Measurements from ENCODE around the gene DUSP7. TPM values are rescaled to one million over a fixed set of nuclear protein-coding genes. Genes with fewer than 3 reads are reported as not detected.

DUSP7 gene
- total and polyA plus RNA-seq, 9 of the 15 experiments (the other 6 are each of a cell fraction or from before 2014, with no cell fraction given) = 0.45 to 15.8 (median 8.2) TPM

DNA sequence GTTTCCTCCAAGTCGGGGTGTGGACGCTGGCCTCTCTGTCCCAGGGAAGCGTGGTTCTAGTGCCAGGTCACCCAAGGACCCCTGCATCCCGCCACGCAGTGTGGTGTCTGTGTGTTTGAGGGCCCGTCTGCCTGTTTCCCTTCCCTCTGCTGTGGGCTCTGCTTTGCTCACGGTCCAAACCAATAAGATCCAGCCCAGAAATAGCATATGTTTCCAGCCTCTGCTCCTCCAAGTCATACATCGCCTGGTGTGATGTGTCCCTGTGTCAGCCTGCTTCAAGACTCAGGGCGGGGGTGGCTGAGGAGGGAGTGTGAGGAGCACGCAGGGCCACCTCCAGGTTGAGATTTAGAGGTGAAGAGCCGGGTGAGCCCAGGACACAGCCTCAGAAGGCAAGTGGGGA is 38.8 kb downstream of the DUSP7 start:
- Histone ChIP-seq H3K9me1 (ENCODE audit: control insufficient read depth, insufficient read depth, low read length) (no peaks in the 10 kb centered on the region), H3K4me3 (no peak overlapping the region), H3K9ac (ENCODE audit: insufficient read depth in 1 of 2, low read depth in 2 of 2, low read length in 2 of 2) (no peak overlapping the region), H2AFZ (ENCODE audit: low read depth, low read length) (no peak overlapping the region), H3K27ac (ENCODE audit: extremely low read depth, low read depth, low read length) (no peak overlapping the region), H3K4me2 (ENCODE audit: insufficient read depth, low read length) (no peak overlapping the region), H3K9me3 (replicated peaks; ENCODE audit: control insufficient read depth, insufficient read depth, low read depth, low read length) (no peaks in the 10 kb centered on the region), H3K27me3 (ENCODE audit: control insufficient read depth in 2 of 2, insufficient read depth in 2 of 2, low read length in 2 of 2) (no peaks in the 10 kb centered on the region), H3K36me3 (ENCODE audit: control insufficient read depth, insufficient read depth, low read length) (no peaks in the 10 kb centered on the region), H4K20me1 (replicated peaks; ENCODE audit: control insufficient read depth, insufficient read depth, low read length) (no peaks in the 10 kb centered on the region), H3K79me2 (ENCODE audit: control insufficient read depth, insufficient read depth, low read length) (no peaks in the 10 kb centered on the region), H3K4me1 (replicated peaks in 1 of 2; ENCODE audit: control insufficient read depth in 2 of 2, insufficient read depth in 2 of 2, low read length in 2 of 2) (peaks cover 35 to 43% of the 10 kb centered on the region in 2 experiments)
- POLR2A ChIA-PET = interaction anchor here (0.7 kb wide), 1 partner anchor 13 kb away, joined by 4 read pairs; no protein-coding TSS in a partner anchor
- CTCF ChIA-PET (ENCODE audit: low intra/inter-chr PET ratio) = no interaction called here
- in situ Hi-C loops (cut with MboI) = loop anchor here (25.0 kb wide), 1 partner anchor 370 kb away; no protein-coding TSS in a partner anchor
- ATAC-seq = no peak
- TF ChIP-seq ZNF408 (CRISPR knock-in tag; IDR thresholded peaks at IDR 0.05; ENCODE audit: low read depth) = no peak
- TF ChIP-seq SMARCA4 (IDR thresholded peaks at IDR 0.05) = no peak
- no peak for TF ChIP-seq RBFOX2 (IDR thresholded peaks at IDR 0.05; ENCODE audit: low read depth, low read length)
- no peak for TF ChIP-seq RBBP5 (IDR thresholded peaks at IDR 0.05; ENCODE audit: borderline replicate concordance, insufficient read depth, low read length, poor library complexity, severe bottlenecking)
- TF ChIP-seq, protein P1, sequence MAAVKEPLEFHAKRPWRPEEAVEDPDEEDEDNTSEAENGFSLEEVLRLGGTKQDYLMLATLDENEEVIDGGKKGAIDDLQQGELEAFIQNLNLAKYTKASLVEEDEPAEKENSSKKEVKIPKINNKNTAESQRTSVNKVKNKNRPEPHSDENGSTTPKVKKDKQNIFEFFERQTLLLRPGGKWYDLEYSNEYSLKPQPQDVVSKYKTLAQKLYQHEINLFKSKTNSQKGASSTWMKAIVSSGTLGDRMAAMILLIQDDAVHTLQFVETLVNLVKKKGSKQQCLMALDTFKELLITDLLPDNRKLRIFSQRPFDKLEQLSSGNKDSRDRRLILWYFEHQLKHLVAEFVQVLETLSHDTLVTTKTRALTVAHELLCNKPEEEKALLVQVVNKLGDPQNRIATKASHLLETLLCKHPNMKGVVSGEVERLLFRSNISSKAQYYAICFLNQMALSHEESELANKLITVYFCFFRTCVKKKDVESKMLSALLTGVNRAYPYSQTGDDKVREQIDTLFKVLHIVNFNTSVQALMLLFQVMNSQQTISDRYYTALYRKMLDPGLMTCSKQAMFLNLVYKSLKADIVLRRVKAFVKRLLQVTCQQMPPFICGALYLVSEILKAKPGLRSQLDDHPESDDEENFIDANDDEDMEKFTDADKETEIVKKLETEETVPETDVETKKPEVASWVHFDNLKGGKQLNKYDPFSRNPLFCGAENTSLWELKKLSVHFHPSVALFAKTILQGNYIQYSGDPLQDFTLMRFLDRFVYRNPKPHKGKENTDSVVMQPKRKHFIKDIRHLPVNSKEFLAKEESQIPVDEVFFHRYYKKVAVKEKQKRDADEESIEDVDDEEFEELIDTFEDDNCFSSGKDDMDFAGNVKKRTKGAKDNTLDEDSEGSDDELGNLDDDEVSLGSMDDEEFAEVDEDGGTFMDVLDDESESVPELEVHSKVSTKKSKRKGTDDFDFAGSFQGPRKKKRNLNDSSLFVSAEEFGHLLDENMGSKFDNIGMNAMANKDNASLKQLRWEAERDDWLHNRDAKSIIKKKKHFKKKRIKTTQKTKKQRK (IDR thresholded peaks at IDR 0.05; ENCODE audit: borderline replicate concordance, low read depth, low read length) = no peak
- no peak for TF ChIP-seq HMG20A (CRISPR knock-in tag; conservative IDR thresholded peaks at IDR 0.05)
- TF ChIP-seq, protein P2, sequence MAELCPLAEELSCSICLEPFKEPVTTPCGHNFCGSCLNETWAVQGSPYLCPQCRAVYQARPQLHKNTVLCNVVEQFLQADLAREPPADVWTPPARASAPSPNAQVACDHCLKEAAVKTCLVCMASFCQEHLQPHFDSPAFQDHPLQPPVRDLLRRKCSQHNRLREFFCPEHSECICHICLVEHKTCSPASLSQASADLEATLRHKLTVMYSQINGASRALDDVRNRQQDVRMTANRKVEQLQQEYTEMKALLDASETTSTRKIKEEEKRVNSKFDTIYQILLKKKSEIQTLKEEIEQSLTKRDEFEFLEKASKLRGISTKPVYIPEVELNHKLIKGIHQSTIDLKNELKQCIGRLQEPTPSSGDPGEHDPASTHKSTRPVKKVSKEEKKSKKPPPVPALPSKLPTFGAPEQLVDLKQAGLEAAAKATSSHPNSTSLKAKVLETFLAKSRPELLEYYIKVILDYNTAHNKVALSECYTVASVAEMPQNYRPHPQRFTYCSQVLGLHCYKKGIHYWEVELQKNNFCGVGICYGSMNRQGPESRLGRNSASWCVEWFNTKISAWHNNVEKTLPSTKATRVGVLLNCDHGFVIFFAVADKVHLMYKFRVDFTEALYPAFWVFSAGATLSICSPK (IDR thresholded peaks at IDR 0.05; ENCODE audit: borderline replicate concordance) = no peak
- TF ChIP-seq, protein P3, sequence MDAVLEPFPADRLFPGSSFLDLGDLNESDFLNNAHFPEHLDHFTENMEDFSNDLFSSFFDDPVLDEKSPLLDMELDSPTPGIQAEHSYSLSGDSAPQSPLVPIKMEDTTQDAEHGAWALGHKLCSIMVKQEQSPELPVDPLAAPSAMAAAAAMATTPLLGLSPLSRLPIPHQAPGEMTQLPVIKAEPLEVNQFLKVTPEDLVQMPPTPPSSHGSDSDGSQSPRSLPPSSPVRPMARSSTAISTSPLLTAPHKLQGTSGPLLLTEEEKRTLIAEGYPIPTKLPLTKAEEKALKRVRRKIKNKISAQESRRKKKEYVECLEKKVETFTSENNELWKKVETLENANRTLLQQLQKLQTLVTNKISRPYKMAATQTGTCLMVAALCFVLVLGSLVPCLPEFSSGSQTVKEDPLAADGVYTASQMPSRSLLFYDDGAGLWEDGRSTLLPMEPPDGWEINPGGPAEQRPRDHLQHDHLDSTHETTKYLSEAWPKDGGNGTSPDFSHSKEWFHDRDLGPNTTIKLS (IDR thresholded peaks at IDR 0.05; ENCODE audit: borderline replicate concordance, low read depth) = no peak
- no peak for TF ChIP-seq MIER1 (IDR thresholded peaks at IDR 0.05; ENCODE audit: low read depth)
- no peak for TF ChIP-seq RBM25 (IDR thresholded peaks at IDR 0.05; ENCODE audit: low read depth, low read length, severe bottlenecking)
- no TSS peak for BruUV-seq (replicated peaks)
- DNase-seq (ENCODE audit: extremely low read depth in 1 of 4, low spot score in 3 of 4) = no peak
- FAIRE-seq = no peak
- intact Hi-C loops (cut with micrococcal nuclease) = no loop called here
- 72% methylated on average over 6 of the region's 11 CpGs for WGBS (ENCODE audit: insufficient coverage, low coverage, missing lambda C conversion rate)
